Measurements from ENCODE around the gene PTPRE. TPM values are rescaled to one million over a fixed set of nuclear protein-coding genes. Genes with fewer than 3 reads are reported as not detected.
A peak's percentile ranks its signal among the peaks of the same experiment; 100 is the strongest.

PTPRE gene
- 1.6 TPM for total RNA-seq

GRCh38 chr10:127906548-127907377 lies at the start of gene PTPRE:
Gene PTPRE (plus strand): TSS chr10:127907103. CDS start chr10:128040882, 133,779 bp downstream.
- DNase-seq (ENCODE audit: low spot score), result peak; percentile 74

GRCh38 chr10:127860592-127860991 lies 46.3 kb upstream of the PTPRE start:
- DNase-seq (ENCODE audit: low spot score), result peak; percentile 24
- ATAC-seq, result no peak

More at GRCh38 chr10:127906548-127907377, at the start of gene PTPRE:
- ATAC-seq, result peak; percentile 98

GRCh38 chr10:127863231-127863825 lies 43.6 kb upstream of the PTPRE start:
- ATAC-seq (no peak), DNase-seq (ENCODE audit: low spot score) (no peak)

- ATAC-seq (peak; percentile 91), DNase-seq (ENCODE audit: low spot score) (no peak)
Observed at GRCh38 chr10:127866276-127867013, 40.5 kb upstream of the PTPRE start.

- no peak for DNase-seq (ENCODE audit: low spot score)
Observed at GRCh38 chr10:127867805-127868204, 39.1 kb upstream of the PTPRE start.

GRCh38 chr10:127869329-127869728 lies 37.6 kb upstream of the PTPRE start:
- DNase-seq (ENCODE audit: low spot score) (no peak), ATAC-seq (no peak)

More at GRCh38 chr10:127867805-127868204, 39.1 kb upstream of the PTPRE start:
- ATAC-seq, result no peak

GRCh38 chr10:127871631-127872010 lies 35.3 kb upstream of the PTPRE start:
- ATAC-seq, result no peak

GRCh38 chr10:127872011-127872761 lies 34.7 kb upstream of the PTPRE start:
- ATAC-seq, result peak; percentile 78

More at GRCh38 chr10:127871631-127872010, 35.3 kb upstream of the PTPRE start:
- peak; percentile 38 for DNase-seq (ENCODE audit: low spot score)

GRCh38 chr10:127872871-127873600 lies 33.9 kb upstream of the PTPRE start:
- DNase-seq (ENCODE audit: low spot score) (peak; percentile 84), ATAC-seq (peak; percentile 87)

More at GRCh38 chr10:127872011-127872761, 34.7 kb upstream of the PTPRE start:
- DNase-seq (ENCODE audit: low spot score), result peak; percentile 73

GRCh38 chr10:127873901-127874470 lies 32.9 kb upstream of the PTPRE start:
- no peak for ATAC-seq
- no peak for DNase-seq (ENCODE audit: low spot score)

- no peak for DNase-seq (ENCODE audit: low spot score)
- ATAC-seq, result no peak
Observed at GRCh38 chr10:127874671-127875448, 32.0 kb upstream of the PTPRE start.

- ATAC-seq (no peak), DNase-seq (ENCODE audit: low spot score) (peak; percentile 39)
Observed at GRCh38 chr10:127875449-127875765, 31.5 kb upstream of the PTPRE start.

GRCh38 chr10:127875916-127876315 lies 31.0 kb upstream of the PTPRE start:
- no peak for DNase-seq (ENCODE audit: low spot score)
- ATAC-seq, result no peak

GRCh38 chr10:127877116-127877515 lies 29.8 kb upstream of the PTPRE start:
- DNase-seq (ENCODE audit: low spot score), result no peak
- ATAC-seq, result no peak

- DNase-seq (ENCODE audit: low spot score), result no peak
Observed at GRCh38 chr10:127877699-127878098, 29.2 kb upstream of the PTPRE start.

GRCh38 chr10:127878475-127879055 lies 28.3 kb upstream of the PTPRE start:
- peak; percentile 56 for ATAC-seq
- DNase-seq (ENCODE audit: low spot score), result no peak

More at GRCh38 chr10:127877699-127878098, 29.2 kb upstream of the PTPRE start:
- no peak for ATAC-seq

GRCh38 chr10:127880557-127880956 lies 26.3 kb upstream of the PTPRE start:
- DNase-seq (ENCODE audit: low spot score) (no peak), ATAC-seq (peak; percentile 27)

- peak; percentile 76 for ATAC-seq
- no peak for DNase-seq (ENCODE audit: low spot score)
Observed at GRCh38 chr10:127881262-127881661, 25.6 kb upstream of the PTPRE start.

- ATAC-seq, result no peak
- DNase-seq (ENCODE audit: low spot score), result no peak
Observed at GRCh38 chr10:127882391-127882790, 24.5 kb upstream of the PTPRE start.

Data from left lobe of liver (tissue), 2 donors.